GM12878 (cell line): ENCODE measurements around the gene KAZN. TPM values are rescaled to one million over a fixed set of nuclear protein-coding genes. Genes with fewer than 3 reads are reported as not detected.

Source experiments
- ATAC-seq: fragments of 200-7000 bp; cut with Tn5 transposase; 3 replicates; pipeline ENCODE4 v1.9.1; 2020; ENCODE audit warnings: mild to moderate bottlenecking, moderate library complexity
- BruUV-seq: library from RNA; stranded (reverse); fragments of 400-500 nt; replicated peaks from 2 replicates; lab custom pipeline; 2021; lab: Mats Ljungman, UMichigan
- CTCF ChIA-PET: fragments of 300-600 bp; sonication (Branson Sonifier 250); formaldehyde crosslinking; extraction: SDS; loops from one replicate; lab custom pipeline; 2021; ENCODE audit warnings: inconsistent platforms; lab: Yijun Ruan, JAX
- POLR2A ChIA-PET: fragments of 350-600 bp; formaldehyde crosslinking; extraction: SDS; loops from one replicate; lab custom pipeline; 2021; ENCODE audit warnings: inconsistent platforms; lab: Charles Lee
- RAD21 ChIA-PET: fragments of 300-600 bp; sonication (Branson Sonifier 250); formaldehyde crosslinking; loops from one replicate; lab custom pipeline; 2023; ENCODE audit warnings: antibody characterized with exemption; ENCODE audit not compliant: unreplicated experiment; lab: Charles Lee
- SMC1A ChIA-PET: fragments of 300-600 bp; sonication (Branson Sonifier 250); formaldehyde crosslinking; loops from one replicate; lab custom pipeline; 2023; ENCODE audit not compliant: unreplicated experiment, uncharacterized antibody; lab: Charles Lee
- DNase-seq: peaks from one replicate; pipeline ENCODE4 v3.0.0-alpha.2; 2011; ENCODE audit warnings: low read depth, low spot score
- FAIRE-seq: peaks from 3 replicates; lab custom pipeline; 2011; peaks lifted over from hg19 to GRCh38; lab: Jason Lieb, UNC
- H2AFZ ChIP-seq: 2 replicates; pipeline ENCODE4 v1.6.0; 2011; ENCODE audit warnings: low read depth, low read length, control low read depth; ENCODE audit not compliant: control insufficient read depth
- H3K27ac ChIP-seq: 2 replicates; pipeline ENCODE4 v1.5.1; 2011; ENCODE audit warnings: control low read depth; ENCODE audit not compliant: control insufficient read depth, insufficient read depth
- H3K27me3 ChIP-seq, 2 experiments: replicated peaks in 1 of 2; 2 replicates each; pipeline versions ENCODE4 v1.6.0 to v1.6.1; 2011; ENCODE audit warnings: low read length in 1 of 2; ENCODE audit not compliant: control insufficient read depth in 2 of 2, insufficient read depth in 2 of 2
- H3K36me3 ChIP-seq, 2 experiments: 2 replicates each; pipeline ENCODE4 v1.5.1; 2011; ENCODE audit warnings: low read length in 1 of 2; ENCODE audit not compliant: control insufficient read depth in 2 of 2, insufficient read depth in 2 of 2
- H3K4me1 ChIP-seq: 2 replicates; pipeline ENCODE4 v1.6.1; 2011; ENCODE audit warnings: mild to moderate bottlenecking, low read length, moderate library complexity, mixed read lengths; ENCODE audit not compliant: control insufficient read depth, insufficient read depth
- H3K4me2 ChIP-seq: 2 replicates; pipeline ENCODE4 v1.6.0; 2011; ENCODE audit warnings: control low read depth; ENCODE audit not compliant: control insufficient read depth, insufficient read depth
- H3K4me3 ChIP-seq: fragments of 200-600 bp; sonication (generic); 2 replicates; pipeline ENCODE4 v1.5.1; 2016
- H3K79me2 ChIP-seq: 2 replicates; pipeline ENCODE4 v1.6.0; 2011; ENCODE audit warnings: low read length; ENCODE audit not compliant: control insufficient read depth, insufficient read depth
- H3K9ac ChIP-seq: 2 replicates; pipeline ENCODE4 v1.8.0; 2011; ENCODE audit warnings: low read length, control low read depth, mixed read lengths; ENCODE audit not compliant: control insufficient read depth, insufficient read depth
- H3K9me3 ChIP-seq: replicated peaks from 3 replicates; pipeline ENCODE4 v1.5.1; 2011; ENCODE audit warnings: mild to moderate bottlenecking, low read length; ENCODE audit not compliant: control insufficient read depth, insufficient read depth
- H4K20me1 ChIP-seq: 2 replicates; pipeline ENCODE4 v1.6.0; 2011; ENCODE audit not compliant: control insufficient read depth, insufficient read depth
- LARP7 ChIP-seq: fragments of 450-650 bp; IDR thresholded peaks from 2 replicates; pipeline ENCODE4 v1.6.1; 2017; ENCODE audit warnings: mild to moderate bottlenecking
- MYB ChIP-seq: fragments of 150-350 bp; IDR thresholded peaks from 2 replicates; pipeline ENCODE4 v1.6.1; 2014; ENCODE audit warnings: mild to moderate bottlenecking, low read depth, low read length, borderline replicate concordance
- YY1 ChIP-seq: IDR thresholded peaks from 2 replicates; pipeline ENCODE4 v1.6.1; 2011; ENCODE audit warnings: low read depth, mild to moderate bottlenecking, low read length
- ZNF217 ChIP-seq: fragments of 450-650 bp; IDR thresholded peaks from 2 replicates; pipeline ENCODE4 v1.6.1; 2017; ENCODE audit warnings: antibody characterized with exemption, mild to moderate bottlenecking
- whole genome bisulfite sequencing: methylation state at CpG from one replicate; pipeline ENCODE4 v1.1.6; 2016; ENCODE audit warnings: low lambda C conversion rate; ENCODE audit not compliant: insufficient replicate concordance, insufficient coverage; ENCODE audit errors: missing lambda C conversion rate; 5-methylcytosine and 5-hydroxymethylcytosine counted together
- in situ Hi-C: fragments of 300-500 bp; cut with MboI; formaldehyde crosslinking; loops from 9 replicates; pipeline ENCODE4 v1.14.3; 2018; ENCODE audit warnings: mixed read lengths
- intact Hi-C: fragments of 100-400 bp; cut with micrococcal nuclease; formaldehyde crosslinking; loops from one replicate; pipeline ENCODE4 v1.14.2; 2022; ENCODE audit not compliant: unreplicated experiment
- polyA plus RNA-seq, 11 experiments: library from polyadenylated mRNA; depleted of rRNA in 4 of 11; unstranded in 6 of 11; stranded (reverse) in 5 of 11; fragments of >200 nt; fragmentation: Nextera tagmentation in 4 of 11; fragmentation: Illumina TruSeq in 1 of 11; extraction: Ambion mirVana in 4 of 11; extraction: Trizol in 1 of 11; gene quantifications; 1 replicate in 1 of 11; 2 replicates in 10 of 11; pipeline versions ENCODE4 v1.2.1 to v1.2.3, GENCODE V29; 2011 to 2016; ENCODE audit warnings: inconsistent platforms in 2 of 11, missing spikeins in 2 of 11, low read depth in 1 of 11
- total RNA-seq, 4 experiments: library from RNA; depleted of rRNA in 3 of 4; stranded (reverse); fragments of >200 nt in 3 of 4; fragmentation: Illumina TruSeq in 1 of 4; extraction: Trizol in 1 of 4; gene quantifications; 2 replicates each; pipeline versions ENCODE4 v1.2.1 to v1.2.3, GENCODE V29; 2013 to 2021
- TF ChIP-seq, protein P1 (sequence below): fragments of 450-650 bp; IDR thresholded peaks from 2 replicates; pipeline ENCODE4 v1.6.1; 2018; ENCODE audit warnings: mild to moderate bottlenecking, low read depth, moderate library complexity; ENCODE audit not compliant: partially characterized antibody
- TF ChIP-seq, protein P2 (sequence below): IDR thresholded peaks from 2 replicates; pipeline ENCODE4 v1.6.1; 2011; ENCODE audit warnings: borderline replicate concordance, low read depth, mild to moderate bottlenecking, moderate library complexity, mixed read lengths, low read length; ENCODE audit not compliant: insufficient read depth; ENCODE audit errors: extremely low read length
- TF ChIP-seq, protein P3 (sequence below): fragments of 450-650 bp; IDR thresholded peaks from 2 replicates; pipeline ENCODE4 v1.6.1; 2017; ENCODE audit warnings: mild to moderate bottlenecking, moderate library complexity
- TF ChIP-seq, protein P4 (sequence below): fragments of 450-650 bp; IDR thresholded peaks from 2 replicates; pipeline ENCODE4 v1.6.1; 2016; ENCODE audit warnings: mild to moderate bottlenecking
- TF ChIP-seq, protein P5 (sequence below): fragments of 450-650 bp; IDR thresholded peaks from 2 replicates; pipeline ENCODE4 v1.6.1; 2016; ENCODE audit warnings: mild to moderate bottlenecking

Gene KAZN
- total and polyA plus RNA-seq, 10 of the 15 experiments (the other 5 are each of a cell fraction or from before 2014, with no cell fraction given) = 0.72 to 4.0 (median 1.2) TPM

DNA sequence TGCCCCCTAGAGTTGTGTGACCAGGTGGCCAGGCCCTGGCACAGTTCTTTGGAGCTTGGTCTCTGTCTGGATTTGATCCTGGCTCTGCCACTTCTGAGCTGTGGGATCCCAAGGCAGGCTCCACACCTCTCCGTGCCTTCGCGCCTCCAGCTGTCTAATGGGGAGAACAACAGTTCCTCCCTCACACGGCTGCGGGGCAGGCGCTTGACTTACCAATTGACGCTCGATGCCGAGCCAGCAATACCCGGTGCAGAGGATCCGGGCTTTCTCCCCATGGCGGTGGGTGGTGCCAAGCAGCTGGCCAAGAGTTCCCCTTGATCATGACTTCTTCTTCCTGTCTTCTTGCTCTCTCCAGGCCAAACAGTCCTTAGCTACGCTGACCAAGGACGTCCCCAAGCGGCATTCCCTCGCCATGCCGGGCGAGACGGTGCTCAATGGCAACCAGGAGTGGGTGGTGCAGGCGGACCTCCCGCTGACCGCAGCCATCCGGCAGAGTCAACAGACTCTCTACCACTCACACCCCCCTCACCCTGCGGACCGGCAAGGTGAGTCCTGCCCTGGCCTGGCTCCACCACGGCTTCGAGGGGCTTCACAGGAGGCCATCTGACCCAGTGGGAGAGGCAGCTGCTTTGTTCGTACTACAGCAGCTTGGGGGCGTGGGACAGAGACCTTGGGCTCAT is 457.4 kb downstream of the KAZN start (continued):
- TF ChIP-seq, protein P1, sequence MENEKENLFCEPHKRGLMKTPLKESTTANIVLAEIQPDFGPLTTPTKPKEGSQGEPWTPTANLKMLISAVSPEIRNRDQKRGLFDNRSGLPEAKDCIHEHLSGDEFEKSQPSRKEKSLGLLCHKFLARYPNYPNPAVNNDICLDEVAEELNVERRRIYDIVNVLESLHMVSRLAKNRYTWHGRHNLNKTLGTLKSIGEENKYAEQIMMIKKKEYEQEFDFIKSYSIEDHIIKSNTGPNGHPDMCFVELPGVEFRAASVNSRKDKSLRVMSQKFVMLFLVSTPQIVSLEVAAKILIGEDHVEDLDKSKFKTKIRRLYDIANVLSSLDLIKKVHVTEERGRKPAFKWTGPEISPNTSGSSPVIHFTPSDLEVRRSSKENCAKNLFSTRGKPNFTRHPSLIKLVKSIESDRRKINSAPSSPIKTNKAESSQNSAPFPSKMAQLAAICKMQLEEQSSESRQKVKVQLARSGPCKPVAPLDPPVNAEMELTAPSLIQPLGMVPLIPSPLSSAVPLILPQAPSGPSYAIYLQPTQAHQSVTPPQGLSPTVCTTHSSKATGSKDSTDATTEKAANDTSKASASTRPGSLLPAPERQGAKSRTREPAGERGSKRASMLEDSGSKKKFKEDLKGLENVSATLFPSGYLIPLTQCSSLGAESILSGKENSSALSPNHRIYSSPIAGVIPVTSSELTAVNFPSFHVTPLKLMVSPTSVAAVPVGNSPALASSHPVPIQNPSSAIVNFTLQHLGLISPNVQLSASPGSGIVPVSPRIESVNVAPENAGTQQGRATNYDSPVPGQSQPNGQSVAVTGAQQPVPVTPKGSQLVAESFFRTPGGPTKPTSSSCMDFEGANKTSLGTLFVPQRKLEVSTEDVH = no peak
- no peak for TF ChIP-seq LARP7
- no peak for TF ChIP-seq MYB
- TF ChIP-seq ZNF217 = no peak

DNA sequence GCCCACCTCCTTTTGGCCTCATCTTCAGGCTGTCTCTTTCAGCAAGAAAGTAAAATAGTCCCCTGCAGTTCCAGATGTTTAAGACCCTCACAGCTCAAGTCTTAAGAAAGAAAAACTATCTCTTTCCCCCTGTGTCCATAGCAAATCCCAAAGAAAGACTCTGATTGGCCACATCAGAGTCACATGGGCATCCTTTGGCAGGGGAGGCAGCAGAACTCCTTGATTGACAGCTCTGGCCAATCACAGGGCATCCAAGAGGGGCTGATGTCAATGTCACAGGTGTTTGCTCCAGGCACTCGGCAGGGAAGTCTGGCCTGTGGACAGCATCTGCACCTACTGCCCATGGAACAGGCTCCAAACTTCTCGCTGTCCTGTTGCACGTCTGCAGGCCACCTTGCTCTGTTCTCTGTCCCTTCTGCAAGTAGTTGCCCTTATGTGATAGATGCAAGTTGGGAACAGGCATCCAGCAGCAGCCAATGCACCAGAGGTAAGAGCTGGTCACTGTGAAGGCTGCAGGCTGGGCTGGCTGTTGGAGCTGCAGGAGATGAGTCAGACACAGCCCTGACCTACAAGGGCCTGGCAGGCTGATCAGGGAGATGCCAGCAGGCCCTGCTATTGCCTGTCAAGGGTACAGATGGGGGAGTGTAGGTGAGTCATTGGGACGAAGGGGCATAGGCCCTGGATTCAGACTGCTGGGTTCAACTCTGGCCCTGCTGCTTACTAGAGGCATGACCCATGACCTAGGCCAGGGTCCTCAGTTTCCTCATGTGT is 458.2 kb downstream of the KAZN start:
- ATAC-seq = no peak
- no peak for FAIRE-seq
- RAD21 ChIA-PET = interaction anchor here (1.4 kb wide), 1 partner anchor 9 kb away, joined by 3 read pairs; no protein-coding TSS in a partner anchor
- TF ChIP-seq, protein P2, sequence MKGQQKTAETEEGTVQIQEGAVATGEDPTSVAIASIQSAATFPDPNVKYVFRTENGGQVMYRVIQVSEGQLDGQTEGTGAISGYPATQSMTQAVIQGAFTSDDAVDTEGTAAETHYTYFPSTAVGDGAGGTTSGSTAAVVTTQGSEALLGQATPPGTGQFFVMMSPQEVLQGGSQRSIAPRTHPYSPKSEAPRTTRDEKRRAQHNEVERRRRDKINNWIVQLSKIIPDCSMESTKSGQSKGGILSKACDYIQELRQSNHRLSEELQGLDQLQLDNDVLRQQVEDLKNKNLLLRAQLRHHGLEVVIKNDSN = peak; percentile 21
- TF ChIP-seq, protein P3, sequence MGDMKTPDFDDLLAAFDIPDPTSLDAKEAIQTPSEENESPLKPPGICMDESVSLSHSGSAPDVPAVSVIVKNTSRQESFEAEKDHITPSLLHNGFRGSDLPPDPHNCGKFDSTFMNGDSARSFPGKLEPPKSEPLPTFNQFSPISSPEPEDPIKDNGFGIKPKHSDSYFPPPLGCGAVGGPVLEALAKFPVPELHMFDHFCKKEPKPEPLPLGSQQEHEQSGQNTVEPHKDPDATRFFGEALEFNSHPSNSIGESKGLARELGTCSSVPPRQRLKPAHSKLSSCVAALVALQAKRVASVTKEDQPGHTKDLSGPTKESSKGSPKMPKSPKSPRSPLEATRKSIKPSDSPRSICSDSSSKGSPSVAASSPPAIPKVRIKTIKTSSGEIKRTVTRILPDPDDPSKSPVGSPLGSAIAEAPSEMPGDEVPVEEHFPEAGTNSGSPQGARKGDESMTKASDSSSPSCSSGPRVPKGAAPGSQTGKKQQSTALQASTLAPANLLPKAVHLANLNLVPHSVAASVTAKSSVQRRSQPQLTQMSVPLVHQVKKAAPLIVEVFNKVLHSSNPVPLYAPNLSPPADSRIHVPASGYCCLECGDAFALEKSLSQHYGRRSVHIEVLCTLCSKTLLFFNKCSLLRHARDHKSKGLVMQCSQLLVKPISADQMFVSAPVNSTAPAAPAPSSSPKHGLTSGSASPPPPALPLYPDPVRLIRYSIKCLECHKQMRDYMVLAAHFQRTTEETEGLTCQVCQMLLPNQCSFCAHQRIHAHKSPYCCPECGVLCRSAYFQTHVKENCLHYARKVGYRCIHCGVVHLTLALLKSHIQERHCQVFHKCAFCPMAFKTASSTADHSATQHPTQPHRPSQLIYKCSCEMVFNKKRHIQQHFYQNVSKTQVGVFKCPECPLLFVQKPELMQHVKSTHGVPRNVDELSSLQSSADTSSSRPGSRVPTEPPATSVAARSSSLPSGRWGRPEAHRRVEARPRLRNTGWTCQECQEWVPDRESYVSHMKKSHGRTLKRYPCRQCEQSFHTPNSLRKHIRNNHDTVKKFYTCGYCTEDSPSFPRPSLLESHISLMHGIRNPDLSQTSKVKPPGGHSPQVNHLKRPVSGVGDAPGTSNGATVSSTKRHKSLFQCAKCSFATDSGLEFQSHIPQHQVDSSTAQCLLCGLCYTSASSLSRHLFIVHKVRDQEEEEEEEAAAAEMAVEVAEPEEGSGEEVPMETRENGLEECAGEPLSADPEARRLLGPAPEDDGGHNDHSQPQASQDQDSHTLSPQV = no peak
- TF ChIP-seq, protein P4, sequence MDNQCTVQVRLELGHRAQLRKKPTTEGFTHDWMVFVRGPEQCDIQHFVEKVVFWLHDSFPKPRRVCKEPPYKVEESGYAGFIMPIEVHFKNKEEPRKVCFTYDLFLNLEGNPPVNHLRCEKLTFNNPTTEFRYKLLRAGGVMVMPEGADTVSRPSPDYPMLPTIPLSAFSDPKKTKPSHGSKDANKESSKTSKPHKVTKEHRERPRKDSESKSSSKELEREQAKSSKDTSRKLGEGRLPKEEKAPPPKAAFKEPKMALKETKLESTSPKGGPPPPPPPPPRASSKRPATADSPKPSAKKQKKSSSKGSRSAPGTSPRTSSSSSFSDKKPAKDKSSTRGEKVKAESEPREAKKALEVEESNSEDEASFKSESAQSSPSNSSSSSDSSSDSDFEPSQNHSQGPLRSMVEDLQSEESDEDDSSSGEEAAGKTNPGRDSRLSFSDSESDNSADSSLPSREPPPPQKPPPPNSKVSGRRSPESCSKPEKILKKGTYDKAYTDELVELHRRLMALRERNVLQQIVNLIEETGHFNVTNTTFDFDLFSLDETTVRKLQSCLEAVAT = no peak
- TF ChIP-seq YY1 = no peak
- TF ChIP-seq, protein P5, sequence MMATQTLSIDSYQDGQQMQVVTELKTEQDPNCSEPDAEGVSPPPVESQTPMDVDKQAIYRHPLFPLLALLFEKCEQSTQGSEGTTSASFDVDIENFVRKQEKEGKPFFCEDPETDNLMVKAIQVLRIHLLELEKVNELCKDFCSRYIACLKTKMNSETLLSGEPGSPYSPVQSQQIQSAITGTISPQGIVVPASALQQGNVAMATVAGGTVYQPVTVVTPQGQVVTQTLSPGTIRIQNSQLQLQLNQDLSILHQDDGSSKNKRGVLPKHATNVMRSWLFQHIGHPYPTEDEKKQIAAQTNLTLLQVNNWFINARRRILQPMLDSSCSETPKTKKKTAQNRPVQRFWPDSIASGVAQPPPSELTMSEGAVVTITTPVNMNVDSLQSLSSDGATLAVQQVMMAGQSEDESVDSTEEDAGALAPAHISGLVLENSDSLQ = peak; percentile 42; the same call in 1 of the 2 replicates

More for the DNA sequence above, 458.2 kb downstream of the KAZN start:
- no TSS peak for BruUV-seq
- CTCF ChIA-PET = interaction anchor here (0.6 to 2.5 kb wide), 2 partner anchors 10 to 19 kb away, joined by 3 to 6 read pairs; no protein-coding TSS in a partner anchor
- H3K79me2 ChIP-seq = no peaks in the 10 kb centered on the region
- H3K4me1 ChIP-seq = no peaks in the 10 kb centered on the region
- H3K36me3 ChIP-seq = no peaks in the 10 kb centered on the region; a peak in 1 of 4 replicates
- POLR2A ChIA-PET = no interaction called here
- no peak overlapping the region for H3K4me2 ChIP-seq
- in situ Hi-C loops = no loop called here
- no peak overlapping the region for H3K9ac ChIP-seq
- intact Hi-C loops = no loop called here
- WGBS = 5% methylated on average over 4 of the region's 4 CpGs
- SMC1A ChIA-PET = no interaction called here
- no peak overlapping the region for H2AFZ ChIP-seq
- no peaks in the 10 kb centered on the region for H3K27me3 ChIP-seq
- no peaks in the 10 kb centered on the region for H4K20me1 ChIP-seq
- no peaks in the 10 kb centered on the region; the same call in 2 of the 3 replicates for H3K9me3 ChIP-seq
- no peak for DNase-seq
- H3K4me3 ChIP-seq = no peak overlapping the region
- H3K27ac ChIP-seq = no peak overlapping the region
